Smooth muscle cell (in vitro differentiated cells): ENCODE data around the gene ATP6V0A1. TPM values are rescaled to one million over a fixed set of nuclear protein-coding genes. Genes with fewer than 3 reads are reported as not detected.

Experiments
- DNase-seq: peaks from one replicate; lab custom pipeline; 2025; ENCODE audit not compliant: unreplicated experiment; lab: John Stamatoyannopoulos, UW
- H2AFZ ChIP-seq: fragments of 200-600 bp; sonication (generic); 2 replicates; pipeline ENCODE4 v1.6.0; 2016; ENCODE audit warnings: antibody characterized with exemption, low read depth, mild to moderate bottlenecking
- H3F3A ChIP-seq: fragments of 200-600 bp; sonication (generic); 2 replicates; pipeline ENCODE4 v1.6.0; 2017; ENCODE audit warnings: antibody characterized with exemption, low read depth
- H3K27ac ChIP-seq: fragments of 200-600 bp; sonication (generic); 2 replicates; pipeline ENCODE4 v1.5.1; 2016; ENCODE audit warnings: low read depth, mild to moderate bottlenecking
- H3K27me3 ChIP-seq: fragments of 200-600 bp; sonication (generic); 2 replicates; pipeline ENCODE4 v1.6.1; 2016; ENCODE audit warnings: low read depth, mild to moderate bottlenecking
- H3K36me3 ChIP-seq: fragments of 200-600 bp; sonication (generic); 2 replicates; pipeline ENCODE4 v1.5.1; 2016; ENCODE audit warnings: low read depth
- H3K4me1 ChIP-seq: fragments of 200-600 bp; sonication (generic); 2 replicates; pipeline ENCODE4 v1.5.1; 2016; ENCODE audit warnings: low read depth
- H3K4me2 ChIP-seq: fragments of 200-600 bp; sonication (generic); 2 replicates; pipeline ENCODE4 v1.6.0; 2016; ENCODE audit warnings: mild to moderate bottlenecking
- H3K4me3 ChIP-seq: fragments of 200-600 bp; sonication (generic); 2 replicates; pipeline ENCODE4 v1.5.1; 2016; ENCODE audit warnings: mild to moderate bottlenecking
- H3K79me2 ChIP-seq: fragments of 200-600 bp; sonication (generic); 2 replicates; pipeline ENCODE4 v1.6.0; 2016; ENCODE audit warnings: low read depth, mild to moderate bottlenecking
- H3K9ac ChIP-seq: fragments of 200-600 bp; sonication (generic); 2 replicates; pipeline ENCODE4 v1.6.0; 2016; ENCODE audit warnings: low read depth
- H3K9me3 ChIP-seq: fragments of 200-600 bp; sonication (generic); replicated peaks from 2 replicates; pipeline ENCODE4 v1.5.1; 2016; ENCODE audit warnings: low read depth
- H4K20me1 ChIP-seq: fragments of 200-600 bp; sonication (generic); 2 replicates; pipeline ENCODE4 v1.6.0; 2016; ENCODE audit warnings: low read depth
- WGBS: methylation state at CpG from one replicate; pipeline ENCODE4 v1.1.7; 2016; ENCODE audit warnings: low lambda C conversion rate; 5-methylcytosine and 5-hydroxymethylcytosine counted together
- polyA plus RNA-seq: library from polyadenylated mRNA; unstranded; fragments of >200 nt; fragmentation: Nextera tagmentation; extraction: Ambion mirVana; gene quantifications from 2 replicates; pipeline ENCODE4 v1.2.1, GENCODE V29; 2016
- total RNA-seq: library from RNA; depleted of rRNA; stranded (reverse); fragments of >200 nt; gene quantifications from 2 replicates; pipeline ENCODE4 v1.2.3, GENCODE V29; 2014
- TF ChIP-seq, protein P1 (sequence below): fragments of 200-600 bp; sonication (generic); IDR thresholded peaks from 2 replicates; pipeline ENCODE4 v1.5.1; 2017; ENCODE audit warnings: borderline replicate concordance, mild to moderate bottlenecking, antibody characterized with exemption; ENCODE audit not compliant: insufficient read depth, poor library complexity, severe bottlenecking

ATP6V0A1 gene
- total and polyA plus RNA-seq, 2 experiments from 2014 or later, result 27.3 to 54.7 TPM

DNA sequence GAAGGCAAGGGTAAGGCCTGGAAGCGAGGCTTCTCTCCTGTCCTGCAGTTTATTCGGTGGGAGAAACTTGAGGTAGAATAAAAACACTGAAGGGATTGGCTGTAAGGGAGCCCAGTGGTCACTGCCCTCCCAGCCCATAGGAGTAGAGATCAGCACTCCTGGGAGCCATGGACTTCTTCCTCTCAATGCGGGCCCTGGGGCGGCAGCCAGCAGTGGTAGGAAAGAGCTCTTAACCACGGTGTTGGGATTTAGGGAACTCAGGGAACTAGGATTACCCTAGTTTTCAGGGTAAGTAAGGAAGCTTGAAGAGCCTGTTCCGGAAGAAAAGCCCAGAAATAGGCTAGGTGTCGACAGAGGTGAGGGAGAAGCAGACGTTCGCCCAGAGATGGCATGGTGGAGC, 53.6 kb downstream of the ATP6V0A1 start:
- no peak overlapping the region for H2AFZ ChIP-seq
- 95% methylated on average over 9 of the region's 9 CpGs for WGBS
- H3K4me1 ChIP-seq, result no peaks in the 10 kb centered on the region
- peaks cover 1% of the 10 kb centered on the region for H3F3A ChIP-seq
- no peak overlapping the region for H3K9ac ChIP-seq
- no peak overlapping the region for H3K27ac ChIP-seq
- H4K20me1 ChIP-seq, result no peaks in the 10 kb centered on the region
- H3K9me3 ChIP-seq, result no peaks in the 10 kb centered on the region
- no peaks in the 10 kb centered on the region for H3K79me2 ChIP-seq
- TF ChIP-seq, protein P1, sequence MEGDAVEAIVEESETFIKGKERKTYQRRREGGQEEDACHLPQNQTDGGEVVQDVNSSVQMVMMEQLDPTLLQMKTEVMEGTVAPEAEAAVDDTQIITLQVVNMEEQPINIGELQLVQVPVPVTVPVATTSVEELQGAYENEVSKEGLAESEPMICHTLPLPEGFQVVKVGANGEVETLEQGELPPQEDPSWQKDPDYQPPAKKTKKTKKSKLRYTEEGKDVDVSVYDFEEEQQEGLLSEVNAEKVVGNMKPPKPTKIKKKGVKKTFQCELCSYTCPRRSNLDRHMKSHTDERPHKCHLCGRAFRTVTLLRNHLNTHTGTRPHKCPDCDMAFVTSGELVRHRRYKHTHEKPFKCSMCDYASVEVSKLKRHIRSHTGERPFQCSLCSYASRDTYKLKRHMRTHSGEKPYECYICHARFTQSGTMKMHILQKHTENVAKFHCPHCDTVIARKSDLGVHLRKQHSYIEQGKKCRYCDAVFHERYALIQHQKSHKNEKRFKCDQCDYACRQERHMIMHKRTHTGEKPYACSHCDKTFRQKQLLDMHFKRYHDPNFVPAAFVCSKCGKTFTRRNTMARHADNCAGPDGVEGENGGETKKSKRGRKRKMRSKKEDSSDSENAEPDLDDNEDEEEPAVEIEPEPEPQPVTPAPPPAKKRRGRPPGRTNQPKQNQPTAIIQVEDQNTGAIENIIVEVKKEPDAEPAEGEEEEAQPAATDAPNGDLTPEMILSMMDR, result no peak
- no peak overlapping the region for H3K4me2 ChIP-seq
- DNase-seq, result no peak
- H3K27me3 ChIP-seq, result no peaks in the 10 kb centered on the region
- H3K36me3 ChIP-seq, result peaks cover 4% of the 10 kb centered on the region
- no peak overlapping the region for H3K4me3 ChIP-seq

DNA sequence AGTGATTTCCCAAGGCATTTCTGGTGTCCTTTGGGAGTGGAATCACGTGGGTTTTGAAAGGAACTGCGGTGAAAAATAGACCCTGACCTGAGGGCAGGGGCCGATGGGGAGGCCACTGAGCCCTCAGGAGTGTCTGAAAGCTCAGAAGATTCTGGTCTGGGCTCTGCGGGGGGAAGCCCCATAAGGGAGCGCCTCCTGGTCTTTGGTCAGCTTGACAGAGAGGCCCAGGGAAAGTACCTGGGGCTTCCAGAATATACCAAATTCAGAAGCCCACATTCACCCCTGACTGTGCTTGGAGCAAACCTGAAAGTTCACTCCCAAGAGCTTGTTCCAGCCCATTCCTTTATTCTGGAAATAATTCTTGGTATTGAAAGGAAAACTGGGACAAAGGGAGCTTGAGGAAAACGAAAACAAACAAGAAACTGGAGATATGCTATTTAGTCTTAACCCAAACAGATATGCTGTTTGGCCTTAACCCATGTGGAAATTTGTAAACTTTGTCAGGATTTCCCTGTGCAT, 54.1 kb downstream of the ATP6V0A1 start:
- Histone ChIP-seq H4K20me1 (no peaks in the 10 kb centered on the region), H3K9me3 (no peaks in the 10 kb centered on the region), H3K79me2 (no peaks in the 10 kb centered on the region), H3K36me3 (peaks cover 2% of the 10 kb centered on the region), H3F3A (peaks cover 6% of the 10 kb centered on the region), H3K4me3 (no peak overlapping the region), H3K4me1 (no peaks in the 10 kb centered on the region), H3K27ac (no peak overlapping the region), H2AFZ (no peak overlapping the region), H3K4me2 (no peak overlapping the region), H3K27me3 (no peaks in the 10 kb centered on the region), H3K9ac (no peak overlapping the region)
- TF ChIP-seq, protein P1, result no peak
- WGBS, result 84% methylated on average over 6 of the region's 6 CpGs
- no peak for DNase-seq

DNA sequence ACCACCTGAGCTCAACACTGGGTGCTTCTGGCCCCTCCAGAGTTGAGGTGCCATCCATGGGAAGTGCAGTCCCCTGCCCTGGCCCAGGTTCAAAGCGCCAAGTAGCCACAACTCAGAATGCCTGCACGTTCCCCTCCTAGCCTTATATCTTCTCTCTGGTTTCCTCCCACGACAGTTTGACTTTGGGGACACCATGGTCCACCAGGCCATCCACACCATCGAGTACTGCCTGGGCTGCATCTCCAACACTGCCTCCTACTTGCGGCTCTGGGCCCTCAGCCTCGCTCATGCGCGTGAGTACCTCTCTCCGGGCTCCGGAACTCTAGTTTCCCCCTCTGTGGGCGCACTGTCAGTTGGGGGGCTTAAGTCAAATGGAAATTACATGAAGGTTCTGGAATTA, 55.0 kb downstream of the ATP6V0A1 start:
- 94% methylated on average over 11 of the region's 11 CpGs for WGBS
- no peak for DNase-seq
- H2AFZ ChIP-seq, result no peak overlapping the region
- H3K79me2 ChIP-seq, result no peaks in the 10 kb centered on the region
- no peak overlapping the region for H3K9ac ChIP-seq
- no peak overlapping the region for H3K4me2 ChIP-seq
- TF ChIP-seq, protein P1, result no peak
- no peaks in the 10 kb centered on the region for H3K9me3 ChIP-seq
- H3K4me3 ChIP-seq, result no peak overlapping the region
- no peak overlapping the region for H3K27ac ChIP-seq
- H3K27me3 ChIP-seq, result no peaks in the 10 kb centered on the region
- peaks cover 9% of the 10 kb centered on the region for H3F3A ChIP-seq
- H3K36me3 ChIP-seq, result no peaks in the 10 kb centered on the region
- H3K4me1 ChIP-seq, result peaks cover 5% of the 10 kb centered on the region
- no peaks in the 10 kb centered on the region for H4K20me1 ChIP-seq

DNA sequence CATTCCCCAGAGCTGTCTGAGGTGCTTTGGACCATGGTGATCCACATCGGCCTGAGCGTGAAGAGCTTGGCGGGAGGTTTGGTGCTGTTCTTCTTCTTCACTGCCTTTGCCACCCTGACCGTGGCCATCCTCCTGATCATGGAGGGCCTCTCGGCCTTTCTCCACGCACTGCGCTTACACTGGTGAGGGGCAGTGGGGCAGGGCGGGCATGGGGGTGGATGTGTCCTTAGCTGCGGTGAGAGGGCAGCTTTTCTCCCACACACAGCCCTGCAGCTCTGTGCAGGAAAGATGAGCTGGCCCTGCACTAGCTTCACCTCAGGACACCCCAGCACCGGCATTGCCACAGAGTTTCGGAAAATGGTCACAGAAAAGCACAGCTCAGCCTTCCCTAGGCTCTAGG, 55.6 kb downstream of the ATP6V0A1 start:
- Histone ChIP-seq H3K9ac (no peak overlapping the region), H3K4me1 (peaks cover 9% of the 10 kb centered on the region), H3K27ac (no peak overlapping the region), H4K20me1 (no peaks in the 10 kb centered on the region), H3F3A (peaks cover 9% of the 10 kb centered on the region), H3K4me2 (no peak overlapping the region), H3K9me3 (no peaks in the 10 kb centered on the region), H3K36me3 (no peaks in the 10 kb centered on the region), H2AFZ (no peak overlapping the region), H3K79me2 (no peaks in the 10 kb centered on the region), H3K27me3 (no peaks in the 10 kb centered on the region), H3K4me3 (no peak overlapping the region)
- TF ChIP-seq, protein P1, result no peak
- DNase-seq, result no peak
- WGBS, result 96% methylated on average over 11 of the region's 11 CpGs
